ENCODE results near the gene SPATS2.

GRCh38 chr12:49489720-49490119, 122.5 kb downstream of the SPATS2 start:
- TF ChIP-seq, protein P1, sequence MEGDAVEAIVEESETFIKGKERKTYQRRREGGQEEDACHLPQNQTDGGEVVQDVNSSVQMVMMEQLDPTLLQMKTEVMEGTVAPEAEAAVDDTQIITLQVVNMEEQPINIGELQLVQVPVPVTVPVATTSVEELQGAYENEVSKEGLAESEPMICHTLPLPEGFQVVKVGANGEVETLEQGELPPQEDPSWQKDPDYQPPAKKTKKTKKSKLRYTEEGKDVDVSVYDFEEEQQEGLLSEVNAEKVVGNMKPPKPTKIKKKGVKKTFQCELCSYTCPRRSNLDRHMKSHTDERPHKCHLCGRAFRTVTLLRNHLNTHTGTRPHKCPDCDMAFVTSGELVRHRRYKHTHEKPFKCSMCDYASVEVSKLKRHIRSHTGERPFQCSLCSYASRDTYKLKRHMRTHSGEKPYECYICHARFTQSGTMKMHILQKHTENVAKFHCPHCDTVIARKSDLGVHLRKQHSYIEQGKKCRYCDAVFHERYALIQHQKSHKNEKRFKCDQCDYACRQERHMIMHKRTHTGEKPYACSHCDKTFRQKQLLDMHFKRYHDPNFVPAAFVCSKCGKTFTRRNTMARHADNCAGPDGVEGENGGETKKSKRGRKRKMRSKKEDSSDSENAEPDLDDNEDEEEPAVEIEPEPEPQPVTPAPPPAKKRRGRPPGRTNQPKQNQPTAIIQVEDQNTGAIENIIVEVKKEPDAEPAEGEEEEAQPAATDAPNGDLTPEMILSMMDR (IDR thresholded peaks at IDR 0.05): no peak
- no peak for TF ChIP-seq ZFX (IDR thresholded peaks at IDR 0.05; ENCODE audit: borderline replicate concordance)
